GM21825 (cell line): ENCODE results near the gene HDAC4.

Experiments
- ATAC-seq: cut with Tn5 transposase; IDR thresholded peaks from one replicate; pipeline ENCODE4 v1.9.1; 2021; ENCODE audit warnings: mild to moderate bottlenecking, moderate library complexity; ENCODE audit not compliant: unreplicated experiment

The HDAC4 gene

DNA sequence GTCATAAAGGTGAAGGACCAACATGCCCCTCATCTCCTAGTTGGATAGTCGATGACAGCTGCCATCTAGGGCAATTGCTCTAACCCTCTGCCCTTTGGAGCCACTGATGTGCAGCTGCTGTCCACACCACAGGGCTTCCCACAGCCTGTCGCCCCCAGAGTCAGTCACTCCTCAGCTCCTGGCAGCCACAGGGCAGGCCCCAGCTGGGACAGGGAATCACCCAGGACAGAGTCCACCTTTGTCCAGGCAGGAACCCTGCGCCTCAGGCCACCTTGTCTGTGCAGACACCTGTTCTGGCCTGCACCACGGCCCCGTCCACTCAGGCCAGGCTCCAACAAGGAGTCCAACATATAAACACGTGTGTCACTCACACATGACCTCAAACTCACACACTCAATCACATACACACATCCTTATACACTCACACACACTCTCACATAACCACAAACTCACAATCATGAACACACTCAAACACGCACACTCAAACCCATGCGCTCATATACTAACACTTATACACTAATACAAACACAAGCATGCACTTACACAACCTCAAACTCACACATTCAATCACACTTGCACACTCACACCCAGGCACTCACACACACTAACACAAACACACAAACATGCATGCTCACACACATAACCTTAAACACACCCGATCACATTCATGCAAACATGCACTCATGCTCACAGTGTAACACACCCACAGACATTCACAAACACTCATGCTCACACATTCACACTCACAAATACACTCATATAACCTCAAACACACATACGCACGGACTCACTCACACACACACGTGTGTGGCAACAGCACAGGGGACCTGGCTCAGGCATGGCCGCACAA, 29.7 kb downstream of the HDAC4 start:
- no peak for ATAC-seq

DNA sequence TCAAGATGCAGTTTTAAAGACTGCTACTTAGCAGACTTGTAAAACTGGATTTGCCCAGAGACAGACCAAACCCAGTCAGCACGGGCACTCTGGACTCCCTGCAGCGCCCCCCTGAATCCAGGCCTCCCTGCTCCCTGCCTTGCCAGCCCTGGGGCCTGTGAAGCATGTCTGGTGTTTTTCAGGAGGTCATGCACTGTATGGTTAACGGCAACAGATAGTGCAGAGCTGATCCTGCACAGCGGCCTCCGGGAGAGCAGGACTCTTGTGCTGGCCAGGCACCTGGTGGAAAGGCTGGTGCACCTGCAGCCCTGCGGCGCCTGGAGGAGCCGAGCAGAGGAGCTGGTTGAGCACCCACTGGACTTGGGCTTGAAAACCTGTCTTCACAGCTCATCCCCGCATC, 30.4 kb downstream of the HDAC4 start:
- ATAC-seq, result no peak

DNA sequence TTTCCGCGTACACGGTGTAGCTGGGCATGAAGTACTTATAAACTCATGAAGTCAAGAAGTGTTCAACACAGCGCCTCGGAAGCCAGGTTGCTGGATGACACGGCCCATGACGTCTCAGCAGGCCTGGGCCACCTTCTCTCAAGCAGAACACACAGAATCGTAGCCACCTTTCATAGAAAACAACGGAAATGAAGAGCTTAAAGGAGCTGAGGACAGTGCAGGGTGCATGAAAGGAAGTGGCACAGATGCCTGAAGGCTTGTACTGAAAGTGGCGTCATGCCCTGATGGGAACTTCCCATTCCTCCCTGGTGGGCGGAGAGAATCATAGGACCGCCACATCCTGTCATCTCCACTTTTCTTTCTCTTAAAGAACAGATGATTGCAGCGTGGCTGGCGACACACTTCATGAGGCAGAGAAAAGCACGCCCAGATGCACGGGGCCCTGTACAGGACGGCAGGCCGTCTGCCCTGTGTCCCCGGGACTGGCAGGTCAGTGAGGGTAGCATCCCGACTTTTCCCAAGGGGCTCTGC, 31.1 kb downstream of the HDAC4 start:
- peak; percentile 84 for ATAC-seq

DNA sequence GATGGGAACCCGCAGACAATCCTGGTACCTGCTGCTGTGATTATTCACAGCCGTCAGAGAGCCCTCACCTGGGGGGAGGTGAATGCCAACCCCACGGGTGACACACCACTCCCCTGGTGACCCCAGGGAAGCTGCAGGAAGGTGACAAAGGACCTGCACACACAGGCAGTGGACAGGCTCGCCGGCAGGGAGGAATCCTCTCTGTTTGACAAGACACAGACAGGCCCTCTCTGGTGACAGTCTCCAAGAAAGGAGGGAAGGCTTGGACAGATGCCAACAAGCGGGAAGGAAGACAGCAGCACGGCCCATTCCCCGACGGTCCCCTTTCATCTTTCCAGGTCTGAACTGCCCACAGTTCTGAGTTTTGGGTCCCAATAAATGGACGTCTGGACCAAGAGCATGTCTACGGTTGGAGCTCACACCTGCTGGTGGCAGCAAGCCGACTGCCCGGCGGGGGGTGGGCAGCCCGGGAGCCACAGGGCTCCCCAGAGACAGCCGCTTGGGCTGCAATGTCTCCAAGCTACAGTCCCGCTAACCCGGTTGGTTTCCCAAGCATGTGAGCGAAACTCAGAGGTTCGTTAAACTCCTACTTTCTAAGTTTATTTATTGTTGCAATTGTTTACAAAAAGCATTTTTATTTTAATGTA, 31.8 kb downstream of the HDAC4 start:
- ATAC-seq, result no peak

- ATAC-seq, result no peak
Measured at GRCh38 chr2:239368321-239368720, 32.5 kb downstream of the HDAC4 start.

- ATAC-seq, result no peak
Measured at GRCh38 chr2:239366740-239367139, 34.1 kb downstream of the HDAC4 start.

DNA sequence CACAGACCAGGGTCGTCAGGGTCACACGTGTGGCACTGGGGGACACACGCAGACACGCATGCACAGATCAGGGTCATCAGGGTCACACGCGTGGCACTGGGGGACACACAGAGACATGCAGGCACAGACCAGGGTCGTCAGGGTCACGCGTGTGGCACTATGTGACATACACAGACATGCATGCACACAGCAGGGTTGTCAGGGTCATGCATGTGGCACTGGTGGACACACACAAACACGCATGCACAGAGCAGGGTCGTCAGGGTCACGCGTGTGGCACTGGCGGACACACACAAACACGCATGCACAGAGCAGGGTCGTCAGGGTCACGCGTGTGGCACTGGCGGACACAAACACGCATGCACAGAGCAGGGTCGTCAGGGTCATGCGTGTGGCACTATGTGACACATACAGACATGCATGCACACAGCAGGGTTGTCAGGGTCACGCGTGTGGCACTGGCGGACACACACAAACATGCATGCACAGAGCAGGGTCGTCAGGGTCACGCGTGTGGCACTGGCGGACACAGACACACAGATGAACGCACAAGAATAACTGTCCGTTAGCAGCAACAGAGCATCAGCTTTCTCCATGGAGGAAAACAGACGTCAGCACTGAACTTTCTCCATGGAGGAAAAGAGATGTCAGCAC, 34.9 kb downstream of the HDAC4 start:
- ATAC-seq, result no peak

- no peak for ATAC-seq
Measured at GRCh38 chr2:239365071-239365781, 35.6 kb downstream of the HDAC4 start.

GRCh38 chr2:239363946-239364637, 36.7 kb downstream of the HDAC4 start:
- ATAC-seq, result no peak

- ATAC-seq, result no peak
Measured at GRCh38 chr2:239362507-239362906, 38.3 kb downstream of the HDAC4 start.

- ATAC-seq, result no peak
Measured at GRCh38 chr2:239361311-239361642, 39.5 kb downstream of the HDAC4 start.

DNA sequence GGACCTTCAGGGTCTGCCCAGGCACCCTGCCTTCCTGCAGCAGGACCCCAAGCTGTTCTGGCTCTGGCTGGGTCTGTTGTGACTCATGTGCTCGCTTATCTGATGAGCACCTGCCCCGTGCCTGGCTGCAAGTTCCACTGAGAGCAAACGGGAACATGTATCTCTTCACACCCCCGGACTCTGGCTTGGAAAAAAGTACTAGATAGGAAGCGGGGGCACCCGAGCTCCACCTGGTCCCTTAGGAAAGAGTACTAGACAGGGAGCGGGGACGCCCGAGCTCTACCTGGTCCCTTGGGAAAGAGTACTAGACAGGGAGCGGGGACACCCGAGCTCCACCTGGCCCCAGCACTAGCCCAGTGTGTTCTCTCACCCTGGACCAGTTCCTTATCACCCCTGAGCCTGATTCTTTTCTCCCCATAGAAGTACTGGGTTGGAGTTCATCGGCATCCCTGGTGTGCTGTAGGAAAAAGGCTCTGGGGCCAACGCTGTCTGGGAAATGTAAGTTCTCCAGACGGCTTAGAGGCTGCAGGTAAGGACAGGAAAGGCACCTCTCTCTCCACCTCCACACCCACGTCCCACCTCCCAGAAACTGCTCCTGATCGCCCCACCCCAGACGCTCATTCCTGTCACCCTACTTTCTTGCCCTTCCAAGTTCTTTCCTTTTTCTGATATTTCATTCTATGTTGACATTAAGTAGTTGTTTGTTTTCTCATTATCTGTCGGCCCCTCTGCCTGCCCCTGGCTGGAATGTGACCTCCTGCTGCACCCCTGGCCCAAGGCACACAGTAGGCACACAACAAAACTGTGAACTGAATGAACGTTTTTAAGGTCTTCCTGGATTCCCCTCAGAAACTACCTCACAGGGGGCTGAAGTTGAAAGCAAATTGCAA, 40.2 kb downstream of the HDAC4 start:
- no peak for ATAC-seq

DNA sequence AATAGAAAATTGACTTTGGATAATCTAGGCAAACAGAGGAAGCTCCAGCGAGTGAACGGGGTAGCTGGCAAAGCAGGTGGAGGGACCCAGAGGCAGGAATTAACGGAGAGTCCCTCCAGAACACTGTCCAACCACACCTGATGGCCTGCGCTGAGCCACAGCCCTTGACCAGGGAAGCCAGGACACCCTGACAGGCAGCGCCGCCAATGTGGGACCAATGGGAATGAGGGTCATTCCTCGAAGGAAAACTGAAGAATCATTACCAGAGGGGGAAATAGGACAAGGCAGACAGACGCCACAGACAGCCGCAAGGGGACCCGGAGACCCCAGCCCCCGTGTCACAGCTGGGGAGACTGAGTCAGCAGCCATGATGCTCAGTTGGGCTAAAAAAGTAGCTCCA, 40.8 kb downstream of the HDAC4 start:
- no peak for ATAC-seq

DNA sequence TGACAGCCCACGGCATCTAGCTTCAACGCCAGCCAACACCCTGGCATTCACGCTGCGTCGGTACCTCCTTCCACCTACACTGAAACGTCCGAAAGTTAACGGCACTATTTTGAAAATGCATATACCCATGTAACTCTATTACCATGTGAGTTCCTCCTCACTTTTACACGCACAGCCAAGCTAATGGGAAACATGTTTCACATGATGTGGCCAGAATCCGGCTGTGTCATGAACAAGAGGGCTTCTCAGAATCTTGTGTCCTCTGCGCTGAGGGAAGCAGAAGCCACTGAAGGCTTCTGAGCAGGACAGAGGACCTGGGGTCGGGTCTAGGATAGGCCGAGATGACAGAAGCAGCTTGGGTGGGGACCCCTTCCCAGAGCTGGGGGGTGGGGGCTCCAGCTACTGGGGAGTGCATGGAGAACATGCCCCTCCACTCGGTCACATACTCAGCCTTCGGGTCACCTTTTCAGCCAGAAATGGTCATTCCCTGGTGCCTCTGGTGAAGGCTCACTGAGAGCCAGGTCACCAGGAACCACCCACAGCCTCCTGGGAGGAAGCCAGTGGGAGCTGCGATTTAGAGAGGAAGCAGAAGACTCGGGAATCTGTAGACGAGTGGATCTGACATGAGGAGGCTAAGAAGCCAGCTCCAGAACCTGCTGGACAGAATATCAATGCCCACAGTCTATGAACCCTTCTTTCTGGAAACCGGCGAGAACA, 41.5 kb downstream of the HDAC4 start:
- no peak for ATAC-seq

DNA sequence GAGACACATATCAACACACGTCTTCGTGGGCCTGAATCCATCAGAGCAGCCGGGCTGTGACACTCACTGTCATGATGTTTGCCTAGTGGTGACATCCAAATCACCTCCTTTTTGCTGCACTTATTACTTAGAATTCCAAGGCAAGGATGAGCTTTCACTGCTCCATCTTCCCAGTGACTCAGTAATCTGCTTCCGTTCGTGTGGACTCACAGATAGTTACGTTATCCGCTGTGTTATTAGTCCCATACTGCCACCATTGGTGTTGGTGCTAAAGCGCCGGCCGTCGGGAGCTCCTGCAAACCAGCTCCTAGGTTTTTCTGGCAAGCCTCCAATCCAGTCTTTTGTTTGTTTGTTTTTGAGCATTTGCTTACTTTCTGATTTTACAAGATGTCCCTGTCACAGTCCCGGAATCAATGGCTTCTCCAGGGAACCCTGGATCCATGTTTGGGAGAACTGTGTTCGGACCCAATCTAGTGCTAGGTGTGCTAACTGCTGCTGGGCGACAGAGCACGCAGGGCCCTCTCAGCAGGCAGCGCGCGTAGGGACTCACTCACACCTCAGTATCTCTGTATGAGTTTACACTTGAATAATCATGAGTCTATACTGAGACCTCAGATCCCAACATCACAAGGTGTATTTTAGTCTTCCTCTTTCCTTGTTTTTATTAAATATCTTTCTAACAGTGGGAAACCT, 42.6 kb downstream of the HDAC4 start:
- ATAC-seq, result no peak

GRCh38 chr2:239355724-239356123, 45.1 kb downstream of the HDAC4 start:
- no peak for ATAC-seq

GRCh38 chr2:239355139-239355538, 45.7 kb downstream of the HDAC4 start:
- no peak for ATAC-seq

GRCh38 chr2:239354791-239355136, 46.1 kb downstream of the HDAC4 start:
- no peak for ATAC-seq
